H4 (cell line): ENCODE results near the gene MITF. TPM values are rescaled to one million over a fixed set of nuclear protein-coding genes. Genes with fewer than 3 reads are reported as not detected.

Experiments used
- DNase-seq: peaks from one replicate; pipeline ENCODE4 v3.0.0-alpha.2; 2015; ENCODE audit warnings: low spot score
- total RNA-seq: library from RNA; depleted of rRNA; stranded (reverse); fragments of >200 nt; shearing (Covaris generic); gene quantifications from 2 replicates; pipeline ENCODE4 v1.2.3, GENCODE V29; 2014

The MITF gene
- total RNA-seq, 1 experiment from 2014 or later = 5.1 TPM

DNA sequence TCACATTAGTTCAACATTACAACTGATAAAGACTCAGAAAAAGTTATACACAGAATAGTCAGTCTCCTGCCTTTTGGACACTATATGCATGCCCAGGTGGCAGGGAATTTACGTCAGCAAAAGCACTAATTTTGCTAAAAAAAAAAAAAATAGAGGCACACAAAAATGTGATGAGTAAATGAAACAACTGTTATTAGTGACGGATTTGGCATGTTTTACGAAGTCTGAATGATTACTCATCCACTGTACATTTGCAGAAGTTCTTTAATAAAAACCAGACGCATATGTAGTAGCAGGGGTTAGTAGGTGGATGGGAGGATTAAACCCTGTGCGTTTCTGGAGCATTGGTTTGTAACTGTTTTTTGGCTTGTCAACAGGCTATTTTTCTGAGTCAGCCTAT is 99.0 kb downstream of the MITF start:
- no peak for DNase-seq

DNA sequence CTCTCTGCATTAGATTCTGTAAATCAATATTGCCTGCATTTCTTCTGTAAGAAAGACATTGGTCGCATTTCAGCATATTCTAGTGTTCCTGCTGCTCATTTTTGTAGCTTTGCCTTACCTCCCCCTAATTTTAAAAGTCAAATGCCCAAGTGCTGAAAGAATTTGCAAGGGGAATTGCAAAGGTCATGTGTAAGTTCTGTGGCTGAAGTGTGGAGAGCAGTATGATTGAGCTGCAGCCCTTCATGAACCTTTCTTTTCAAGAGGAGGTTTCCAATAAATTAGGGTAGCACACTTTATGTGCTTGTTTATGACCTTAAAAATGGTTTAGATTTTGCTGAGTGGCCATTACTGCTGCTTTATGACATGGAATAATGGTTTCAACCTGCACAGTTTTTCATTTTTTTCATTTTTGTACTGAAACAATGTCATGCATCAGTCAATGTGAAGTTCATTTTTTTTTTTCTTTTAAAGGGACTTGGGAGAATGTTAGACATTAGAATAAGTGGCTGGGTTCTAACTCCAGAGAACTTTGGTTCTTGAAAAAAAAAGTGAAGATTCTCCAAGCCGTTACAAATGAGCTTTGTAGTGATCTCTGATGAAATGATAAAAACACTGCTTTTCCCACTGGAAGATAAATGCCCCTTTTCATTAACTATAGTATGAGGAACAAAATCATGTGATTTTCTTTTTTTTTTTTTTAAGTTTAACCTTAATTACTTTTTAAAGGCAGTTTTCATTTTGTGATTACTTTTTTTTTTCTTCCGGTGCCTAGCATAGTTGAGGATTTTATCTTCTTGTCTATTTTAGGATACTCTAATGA is 99.6 kb downstream of the MITF start:
- no peak for DNase-seq

DNA sequence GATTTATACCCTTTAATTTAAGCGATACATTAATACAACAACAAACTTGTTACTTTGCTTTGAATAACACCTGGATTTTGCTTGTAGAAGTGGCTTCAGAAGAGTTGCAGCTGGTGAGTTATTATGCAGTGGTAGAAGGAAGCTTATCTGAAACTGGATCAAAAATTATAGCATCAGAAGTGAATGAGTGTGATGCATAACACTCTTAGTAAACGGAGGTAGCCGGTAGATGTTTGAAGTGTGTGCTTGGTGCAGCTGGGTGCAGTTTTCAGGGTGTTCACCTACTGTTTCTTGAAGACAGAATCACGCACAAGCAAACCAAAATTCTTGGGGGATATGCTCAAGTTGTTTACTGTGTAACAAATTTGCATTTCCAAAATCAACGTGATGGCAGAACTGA is 103.1 kb downstream of the MITF start:
- DNase-seq = no peak

DNA sequence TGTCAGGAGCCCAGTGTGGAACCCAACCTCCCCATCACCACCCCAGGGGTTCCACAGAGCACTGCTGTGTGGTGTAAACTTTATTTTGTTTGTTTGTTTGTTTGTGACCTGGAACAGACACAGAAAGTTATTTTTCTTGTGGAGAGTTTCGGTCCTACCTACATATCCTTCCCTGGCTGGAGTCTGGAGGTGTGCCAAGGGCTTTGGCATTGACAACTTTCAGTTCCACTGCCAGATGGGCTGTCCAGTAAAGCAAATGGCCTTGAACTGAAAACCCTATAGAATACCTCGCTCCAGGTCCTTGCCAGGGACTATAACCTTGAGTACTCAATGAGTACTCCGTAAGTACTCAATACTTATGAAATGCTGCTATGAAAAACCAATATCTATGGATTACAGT is 103.5 kb downstream of the MITF start:
- DNase-seq = no peak

DNA sequence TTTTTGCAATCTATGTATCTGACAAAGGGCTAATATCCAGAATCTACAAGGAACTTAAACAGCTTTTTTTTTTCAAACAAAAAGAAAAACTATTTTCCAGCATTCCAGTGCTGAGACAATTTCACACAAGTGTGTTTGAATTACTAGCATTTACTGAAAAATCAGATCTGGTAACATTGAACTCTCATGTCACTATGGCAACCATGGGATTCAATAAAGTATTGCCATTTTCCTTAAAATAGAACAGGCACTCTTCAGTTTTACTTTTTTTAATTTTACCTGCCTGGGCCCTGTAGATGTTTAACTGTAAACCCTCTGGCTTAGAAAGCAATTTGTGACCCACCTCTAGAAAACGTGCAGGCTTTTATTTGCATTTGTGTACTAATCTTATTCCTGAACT is 105.4 kb downstream of the MITF start:
- no peak for DNase-seq

DNA sequence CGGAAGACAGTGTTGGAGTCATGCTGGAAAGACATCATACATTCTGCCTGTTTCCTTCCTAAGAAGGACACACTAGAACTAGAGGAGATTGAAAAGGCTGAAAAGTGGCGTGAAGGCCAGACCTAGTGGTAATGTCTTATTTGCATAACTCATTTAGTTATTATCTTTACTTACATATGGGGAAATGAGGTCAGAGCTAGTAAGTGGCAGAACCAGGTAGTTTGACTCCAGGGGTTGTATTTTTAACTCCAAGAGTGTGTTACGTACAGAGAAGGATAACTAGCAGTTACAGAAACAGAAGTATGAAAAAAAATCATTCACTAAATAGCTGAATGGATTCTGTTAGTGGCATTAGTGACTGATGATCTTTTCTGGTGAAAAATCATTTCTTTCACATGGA is 108.0 kb downstream of the MITF start:
- no peak for DNase-seq

DNA sequence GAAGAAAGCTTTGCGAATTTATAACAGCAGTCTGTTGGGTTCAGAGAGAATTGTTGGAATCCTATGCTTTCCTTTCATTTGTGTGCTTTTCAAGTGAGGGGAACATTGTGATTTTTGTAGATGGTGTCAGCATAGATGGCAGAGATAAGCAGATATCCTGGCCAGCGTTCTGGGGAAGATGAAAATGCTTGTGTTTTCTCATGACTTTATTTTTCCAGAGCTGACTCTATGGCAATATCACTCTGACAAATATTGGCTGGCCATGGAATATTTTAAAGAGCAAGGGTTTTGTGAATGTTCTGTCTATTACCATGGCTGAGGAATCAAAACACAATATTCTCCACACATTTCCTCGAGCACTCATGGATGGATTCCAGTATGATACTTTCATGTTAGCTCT is 108.8 kb downstream of the MITF start:
- no peak for DNase-seq

DNA sequence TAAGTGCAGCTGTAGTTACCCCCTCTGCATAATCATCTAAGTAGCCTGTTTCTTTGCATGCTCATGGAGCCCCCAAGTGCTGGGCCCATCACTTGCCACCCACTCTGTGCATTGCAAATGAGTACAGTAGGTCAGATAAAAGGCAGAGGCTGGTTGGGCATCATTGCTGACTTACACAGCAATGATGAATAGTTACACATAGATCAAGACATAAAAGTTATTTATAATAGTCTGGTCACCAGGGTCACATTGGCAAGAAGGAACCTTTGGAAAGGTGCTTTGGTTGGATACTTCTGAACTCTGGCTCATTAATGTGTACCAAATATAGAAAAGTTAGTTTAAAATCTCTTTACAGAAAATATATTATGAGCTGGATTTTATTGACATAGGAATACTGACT is 111.6 kb downstream of the MITF start:
- no peak for DNase-seq

DNA sequence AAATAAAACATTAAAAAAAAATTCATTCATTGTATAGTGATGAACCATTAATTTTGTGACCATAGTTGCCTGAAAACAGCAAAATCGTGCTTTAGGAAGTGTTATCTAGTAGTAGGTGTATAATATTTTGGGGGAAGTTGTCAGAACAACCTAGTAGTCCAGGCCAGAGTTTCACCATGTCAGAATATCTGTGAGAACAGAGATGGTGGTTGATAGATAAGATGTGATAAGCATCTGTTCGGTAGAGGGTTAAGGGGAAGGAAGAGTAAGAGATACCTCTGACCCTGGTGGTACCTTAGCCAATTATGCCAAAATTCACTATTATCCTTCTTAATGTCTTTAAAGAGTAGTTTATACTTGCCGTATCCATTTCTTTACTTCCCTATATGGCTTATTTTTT is 113.8 kb downstream of the MITF start:
- no peak for DNase-seq

DNA sequence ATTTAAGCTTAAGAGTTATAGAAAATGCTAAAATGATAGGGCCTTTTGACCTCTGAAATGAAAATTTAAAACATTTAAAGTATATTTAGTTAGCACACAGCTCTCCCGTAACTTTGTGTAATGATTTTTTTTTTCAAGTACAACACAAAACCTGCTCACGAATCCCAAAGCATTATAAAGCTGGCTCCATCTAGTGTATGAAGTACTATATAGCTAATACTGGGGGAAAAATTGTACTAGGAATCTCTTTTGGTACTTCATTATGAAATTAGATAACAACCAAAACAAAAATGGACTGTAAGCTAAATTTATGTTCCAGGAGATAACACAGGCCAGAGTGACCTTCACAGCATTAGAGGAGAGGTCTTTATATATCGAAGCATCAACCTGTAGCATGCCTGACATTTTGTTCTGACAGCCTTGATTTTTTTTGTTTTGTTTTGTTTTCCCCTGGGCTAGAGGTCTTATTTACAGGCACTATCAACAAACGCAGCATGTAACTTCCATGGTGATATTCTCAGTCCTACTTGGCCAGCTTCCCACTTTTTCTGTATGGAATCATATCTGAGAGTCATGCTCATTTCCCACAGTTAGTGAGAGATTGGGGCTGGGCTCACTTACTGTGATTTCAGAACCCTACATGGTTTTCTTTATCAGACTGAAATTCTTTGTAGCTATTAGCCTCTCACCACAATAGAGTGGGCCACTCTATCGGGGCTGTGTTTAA is 116.3 kb downstream of the MITF start:
- DNase-seq = peak; percentile 31

DNA sequence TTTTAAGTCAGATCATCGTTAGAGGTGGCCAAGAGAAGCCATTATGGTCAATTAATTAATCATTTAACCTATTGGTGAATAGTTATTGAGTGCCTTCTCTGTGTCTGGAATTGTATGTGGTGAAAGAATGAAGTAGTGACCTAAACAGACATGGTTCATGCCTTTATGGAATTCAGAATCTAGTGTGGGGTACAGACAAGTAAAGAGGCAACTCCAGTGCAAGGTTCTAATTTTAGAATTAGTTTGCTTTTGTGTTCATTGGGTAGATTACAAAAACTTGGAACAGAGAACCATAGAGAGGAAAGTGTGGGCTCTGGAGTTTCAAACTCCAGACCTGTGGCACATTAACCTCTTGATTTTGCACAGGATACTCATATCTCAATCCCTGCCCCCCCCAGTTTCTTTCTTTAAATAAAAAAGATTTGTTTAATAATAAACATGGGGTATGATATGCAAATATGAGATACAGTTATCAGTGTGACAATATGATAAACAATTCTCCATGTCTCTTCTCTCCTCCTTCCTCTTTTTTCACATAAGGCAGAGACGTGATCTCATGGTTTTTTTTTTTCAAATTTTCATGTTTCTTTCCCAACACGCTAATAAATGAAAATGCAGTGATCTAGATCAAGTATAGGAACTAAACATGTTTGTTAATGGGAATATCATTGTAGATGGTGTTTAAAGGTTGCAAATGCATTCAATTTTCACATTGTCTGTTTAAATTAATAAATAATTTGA is 117.9 kb downstream of the MITF start:
- no peak for DNase-seq

DNA sequence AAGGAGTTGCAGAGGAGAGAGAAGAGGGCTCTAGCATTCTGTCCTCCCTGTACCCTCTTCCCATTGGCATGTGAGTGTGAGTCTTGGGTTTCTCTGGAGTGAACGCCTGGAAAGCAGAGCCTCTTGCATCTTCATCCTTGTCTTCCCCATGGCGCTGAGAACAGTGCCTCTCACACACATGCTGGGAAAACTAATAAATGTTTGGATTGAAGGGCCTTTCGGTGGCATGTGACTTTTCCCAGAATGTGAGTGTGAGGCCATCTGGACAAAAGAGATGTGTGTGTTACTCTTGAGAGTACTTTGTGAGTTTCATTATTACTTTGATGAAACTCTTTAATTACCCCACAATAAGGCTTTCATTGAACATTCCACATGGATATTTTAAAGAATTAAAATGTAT is 122.3 kb downstream of the MITF start:
- DNase-seq = no peak

DNA sequence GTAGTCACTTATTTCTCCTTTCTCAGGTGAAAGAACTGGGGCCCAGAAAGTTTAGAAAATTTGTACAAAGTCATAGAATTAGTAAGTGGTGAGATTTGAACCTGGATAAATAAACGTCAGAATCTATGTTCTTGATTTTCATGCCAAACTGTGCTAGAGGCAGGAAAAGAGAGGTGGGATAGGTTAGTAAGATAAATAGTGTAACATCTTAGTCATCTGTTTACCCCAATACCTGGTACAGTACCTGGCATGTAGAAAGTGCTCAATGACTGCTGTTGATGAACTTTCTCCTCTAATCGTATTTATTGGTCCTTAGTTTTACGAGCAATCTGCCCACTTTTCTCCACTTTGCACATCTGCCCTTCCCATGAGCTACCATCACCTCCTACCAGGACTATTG is 124.9 kb downstream of the MITF start:
- DNase-seq = no peak

DNA sequence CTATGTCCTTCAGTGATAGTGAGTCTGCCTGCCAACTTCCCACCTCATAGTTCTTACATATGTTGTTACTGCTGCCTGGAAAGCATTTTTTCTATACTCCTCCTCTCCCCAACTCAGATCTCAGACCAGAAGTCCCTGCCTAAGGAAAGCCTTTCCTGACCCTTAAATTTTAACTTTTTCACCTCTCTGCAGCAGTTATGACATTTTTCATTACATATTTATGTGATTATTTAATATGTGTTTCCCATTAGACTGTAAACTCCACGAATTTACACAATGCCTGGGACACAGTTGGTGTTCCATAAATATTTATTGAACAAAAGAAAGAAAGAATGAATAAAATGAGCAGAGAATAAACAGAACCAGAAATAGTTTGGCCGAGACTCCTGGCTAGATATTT is 125.5 kb downstream of the MITF start:
- no peak for DNase-seq

DNA sequence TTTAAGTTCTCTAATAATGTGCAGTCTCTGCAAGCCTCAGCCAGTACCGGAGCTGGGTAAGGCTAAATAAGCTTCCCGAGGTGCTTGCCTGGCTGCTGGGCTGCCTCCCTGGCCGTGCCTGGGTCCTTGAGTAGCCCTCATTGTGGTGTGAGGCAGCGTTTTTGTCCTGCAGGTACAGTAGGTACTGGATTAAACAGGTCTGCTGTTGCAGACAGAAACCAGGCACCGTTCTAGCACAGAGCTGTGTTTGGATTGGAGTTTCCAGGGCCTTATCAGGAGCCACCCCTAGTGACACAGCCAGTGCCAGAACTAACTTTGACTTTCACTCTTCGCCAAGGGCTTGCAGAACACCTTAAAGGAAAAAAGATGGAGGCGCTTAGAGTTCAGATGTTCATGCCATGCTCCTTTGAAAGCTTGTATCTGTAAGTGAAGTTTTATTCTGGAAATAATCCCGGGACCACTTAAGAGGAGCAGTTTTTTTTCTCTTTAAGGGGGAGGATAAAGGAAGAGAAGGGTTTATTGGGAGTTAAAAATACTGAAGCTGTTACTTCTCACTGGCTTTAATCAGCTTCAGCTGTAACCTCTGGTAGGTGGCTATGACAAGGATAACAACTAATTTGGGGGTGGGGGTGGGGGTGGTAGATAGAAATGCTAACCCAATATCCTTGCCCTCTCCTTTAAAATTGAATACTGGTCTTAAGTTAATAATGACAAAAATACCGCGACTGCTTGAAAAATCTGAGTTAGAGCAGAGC is 126.8 kb downstream of the MITF start:
- DNase-seq = peak; percentile 49

DNA sequence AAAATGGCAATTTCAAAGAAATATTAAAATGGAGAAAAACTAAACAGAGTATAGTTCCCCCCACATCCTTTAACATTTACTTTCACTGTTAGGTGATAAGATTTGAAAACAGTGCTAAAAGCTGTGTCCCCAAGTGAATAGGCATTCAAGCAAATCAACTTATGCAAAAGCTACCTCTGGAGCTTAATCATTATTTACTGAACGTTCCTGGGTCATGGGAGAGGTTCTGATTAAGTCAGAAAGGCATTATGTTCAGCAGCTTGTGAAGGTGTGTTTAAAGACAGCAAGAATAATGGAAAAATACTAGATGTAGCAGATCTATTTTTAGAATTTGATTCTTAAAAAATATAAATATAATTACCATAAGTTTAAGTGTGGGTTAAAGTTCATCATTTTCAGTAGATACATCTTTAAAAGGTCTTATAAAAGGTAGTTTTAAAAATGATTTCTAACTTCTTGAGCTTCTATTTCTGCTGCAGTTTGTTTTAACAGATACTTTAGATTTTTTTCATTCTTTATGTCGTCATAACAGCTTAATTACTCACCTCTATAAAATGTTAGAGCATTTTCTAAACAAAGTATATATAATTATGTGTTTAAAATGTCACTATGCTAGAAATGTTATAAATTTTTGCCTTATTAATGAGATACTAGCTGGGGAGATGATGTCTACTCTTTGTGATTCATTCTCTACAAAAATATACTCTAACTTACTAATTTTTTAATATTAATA is 127.9 kb downstream of the MITF start:
- no peak for DNase-seq

DNA sequence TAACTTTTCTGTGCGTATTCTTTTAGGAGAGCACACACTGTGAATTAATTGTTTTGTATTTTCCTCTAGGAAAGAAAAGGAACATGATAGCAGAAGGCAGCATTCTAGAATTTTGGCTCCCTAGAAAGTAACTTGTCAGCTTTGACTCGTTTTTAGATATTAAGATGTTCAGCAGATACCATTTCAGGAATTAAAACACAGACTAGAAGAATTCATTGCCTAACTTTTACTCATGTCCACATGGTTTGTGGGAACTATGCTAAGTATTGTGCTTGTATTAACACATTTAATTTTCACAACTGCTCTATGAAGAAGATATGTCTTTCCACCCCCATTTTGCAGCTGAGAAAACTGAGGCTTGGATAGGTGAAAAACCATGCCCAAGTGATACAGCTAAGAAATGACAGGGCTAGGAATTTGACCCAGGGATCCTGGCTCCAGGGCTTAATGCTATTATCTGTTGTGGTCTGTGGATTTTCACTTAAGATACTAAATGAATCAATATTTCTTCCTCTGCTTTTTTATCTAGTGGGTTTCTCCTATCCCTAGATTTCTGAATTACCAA is 128.8 kb downstream of the MITF start:
- DNase-seq = no peak

DNA sequence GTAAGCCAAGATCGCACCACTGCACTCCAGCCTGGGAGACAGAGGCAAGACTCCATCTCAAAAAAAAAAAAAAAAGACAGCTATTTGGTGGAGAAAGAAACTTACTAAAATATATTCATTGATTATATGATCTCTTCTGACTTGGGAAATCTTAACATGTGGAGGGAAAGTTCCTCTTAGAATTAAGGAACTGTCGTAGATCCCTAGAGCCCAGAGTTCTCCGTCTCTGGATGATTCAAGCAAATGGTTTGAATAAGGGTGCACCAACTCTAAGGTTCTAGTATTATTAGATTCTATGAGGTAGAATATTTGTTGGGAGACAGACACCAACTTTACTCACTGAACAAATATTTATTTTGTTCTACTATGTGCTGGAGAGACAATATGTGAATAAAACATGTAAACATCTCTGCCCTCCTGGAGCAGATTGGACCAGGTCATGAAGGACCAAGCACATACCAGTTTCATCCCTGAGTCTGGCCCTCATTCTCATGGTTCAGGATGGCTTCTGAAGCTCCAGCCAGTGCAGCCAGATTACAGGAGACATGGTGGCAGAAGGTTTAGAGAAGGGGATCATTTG is 129.7 kb downstream of the MITF start:
- DNase-seq = no peak

DNA sequence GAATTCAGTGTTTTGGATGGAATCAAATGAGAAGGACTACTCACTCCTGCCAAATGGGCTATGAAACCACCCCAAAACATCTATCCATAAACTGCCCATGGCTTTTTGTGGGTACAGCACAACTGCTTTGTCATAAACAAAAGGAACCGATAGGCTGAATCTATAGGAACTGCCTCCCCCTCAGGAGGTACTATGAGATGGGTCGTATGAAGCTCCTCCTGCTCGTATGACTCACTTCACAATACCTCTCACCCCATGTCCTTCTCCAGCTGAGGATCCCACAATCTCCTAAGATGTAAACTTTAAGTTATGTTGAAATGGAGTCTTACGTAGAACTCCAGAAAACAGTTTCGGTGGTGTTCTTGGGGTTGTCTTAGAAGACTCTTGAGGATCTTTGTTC is 130.4 kb downstream of the MITF start:
- DNase-seq = peak; percentile 61

DNA sequence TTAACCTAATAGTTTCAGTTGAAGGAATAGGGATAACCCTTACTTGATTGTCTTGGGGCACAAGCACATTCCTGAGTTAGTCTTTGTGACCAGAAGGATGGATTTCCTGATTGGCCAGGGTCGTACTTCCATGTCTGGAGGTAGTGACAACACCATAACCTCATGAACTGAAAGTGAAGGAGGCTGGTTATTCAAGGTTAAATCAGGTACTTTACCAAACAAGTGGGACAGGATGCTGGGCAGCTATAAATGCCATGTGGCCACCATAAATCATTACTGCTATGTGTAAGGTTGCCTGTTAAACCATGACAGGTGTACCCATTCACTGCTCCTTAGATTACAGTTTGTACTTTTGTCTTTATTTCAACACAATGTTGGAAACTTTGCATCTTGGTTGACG is 132.0 kb downstream of the MITF start:
- DNase-seq = no peak

DNA sequence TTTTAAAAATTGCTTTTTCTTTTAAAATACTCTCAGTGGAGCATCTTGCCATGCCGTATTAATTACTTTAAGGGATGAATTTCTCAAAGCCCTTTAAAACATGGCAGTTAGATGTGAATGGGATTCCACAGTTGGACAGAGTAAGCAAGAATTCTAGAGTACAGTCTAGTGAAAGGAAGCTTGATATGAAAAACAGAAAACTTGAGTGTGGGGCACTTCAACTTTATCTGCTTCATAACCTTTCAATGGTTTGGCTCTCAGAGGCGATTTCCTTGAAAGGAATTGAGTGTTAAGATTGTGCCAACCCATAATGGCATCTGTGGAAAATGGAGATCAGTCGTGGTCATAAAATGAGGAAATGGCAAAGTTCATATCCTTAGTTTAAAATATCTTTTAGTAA is 132.6 kb downstream of the MITF start:
- DNase-seq = no peak
